Measurements from ENCODE around the gene PRAF2.

GRCh38 chrX:49064303-49064702, 9.5 kb downstream of the PRAF2 start:
- TF ChIP-seq, protein P1, sequence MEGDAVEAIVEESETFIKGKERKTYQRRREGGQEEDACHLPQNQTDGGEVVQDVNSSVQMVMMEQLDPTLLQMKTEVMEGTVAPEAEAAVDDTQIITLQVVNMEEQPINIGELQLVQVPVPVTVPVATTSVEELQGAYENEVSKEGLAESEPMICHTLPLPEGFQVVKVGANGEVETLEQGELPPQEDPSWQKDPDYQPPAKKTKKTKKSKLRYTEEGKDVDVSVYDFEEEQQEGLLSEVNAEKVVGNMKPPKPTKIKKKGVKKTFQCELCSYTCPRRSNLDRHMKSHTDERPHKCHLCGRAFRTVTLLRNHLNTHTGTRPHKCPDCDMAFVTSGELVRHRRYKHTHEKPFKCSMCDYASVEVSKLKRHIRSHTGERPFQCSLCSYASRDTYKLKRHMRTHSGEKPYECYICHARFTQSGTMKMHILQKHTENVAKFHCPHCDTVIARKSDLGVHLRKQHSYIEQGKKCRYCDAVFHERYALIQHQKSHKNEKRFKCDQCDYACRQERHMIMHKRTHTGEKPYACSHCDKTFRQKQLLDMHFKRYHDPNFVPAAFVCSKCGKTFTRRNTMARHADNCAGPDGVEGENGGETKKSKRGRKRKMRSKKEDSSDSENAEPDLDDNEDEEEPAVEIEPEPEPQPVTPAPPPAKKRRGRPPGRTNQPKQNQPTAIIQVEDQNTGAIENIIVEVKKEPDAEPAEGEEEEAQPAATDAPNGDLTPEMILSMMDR (IDR thresholded peaks at IDR 0.05) = no peak
- TF ChIP-seq POLR2A (IDR thresholded peaks at IDR 0.05) = no peak
